ENCODE results near the gene SEMA3B.

- TF ChIP-seq POLR2AphosphoS5 (IDR thresholded peaks at IDR 0.05), result no peak
- TF ChIP-seq POLR2A (IDR thresholded peaks at IDR 0.05), result no peak
- TF ChIP-seq CTCF (IDR thresholded peaks at IDR 0.05), result no peak
- TF ChIP-seq EP300 (IDR thresholded peaks at IDR 0.05), result no peak
Observed at GRCh38 chr3:50261505-50261904, 7.4 kb upstream of the SEMA3B start.
